GM20431 (cell line): ENCODE data around the gene SLC41A3.

Experiments used
- in situ Hi-C: fragments of 300-500 bp; cut with MseI, MboI; formaldehyde crosslinking; loops from one replicate; pipeline ENCODE4 v1.15.0; 2020; ENCODE audit warnings: low sequenced_read_pairs; ENCODE audit not compliant: unreplicated experiment

SLC41A3 gene

DNA sequence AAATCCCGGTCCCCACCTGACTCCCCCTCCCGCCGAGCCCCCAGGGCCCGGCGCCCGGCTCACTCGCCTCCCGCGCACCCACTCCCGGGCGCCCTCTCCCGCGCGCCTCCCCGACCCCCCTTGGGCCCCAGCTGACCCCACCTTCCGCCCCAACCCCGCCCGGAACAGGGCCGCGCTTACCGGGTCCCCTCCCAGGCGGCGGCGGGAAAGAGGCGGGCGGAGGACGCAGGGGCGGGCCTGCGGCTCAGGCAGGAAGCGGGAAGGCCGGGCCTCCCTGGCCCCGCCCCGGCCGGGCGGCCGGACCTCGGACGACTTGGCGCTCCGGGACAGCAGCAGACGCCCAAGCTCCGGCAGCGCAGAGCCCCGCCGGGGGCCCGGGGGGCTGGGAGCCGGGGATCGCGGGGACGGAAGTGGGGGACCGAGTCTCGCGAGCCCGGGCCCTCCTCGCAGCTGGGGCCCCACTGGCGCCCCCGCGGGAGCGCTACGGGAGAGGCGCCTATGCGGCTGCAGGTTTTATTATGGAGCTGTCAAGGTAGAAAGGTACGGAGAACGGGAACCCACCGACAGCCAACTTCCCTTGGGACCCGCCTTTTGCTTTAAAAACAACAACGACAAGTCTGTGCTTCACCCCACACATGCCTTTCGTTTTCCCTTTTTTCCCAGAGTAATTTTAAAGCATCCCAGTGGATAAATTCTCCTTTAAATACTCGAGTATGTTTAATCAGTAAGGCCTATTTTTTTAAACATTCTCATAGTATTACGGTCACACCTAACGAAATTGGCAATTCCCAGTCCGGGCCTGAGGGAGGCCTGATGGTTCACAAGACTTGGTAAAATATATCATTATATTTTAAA, at the start of gene SLC41A3:
TSS of gene SLC41A3 (minus strand) at position 212 of the 855 bp plus-strand sequence. CDS start 15,905 bp downstream, outside the sequence.
- in situ Hi-C loops, result no loop called here

GRCh38 chr3:126133606-126134005, 49.7 kb upstream of the SLC41A3 start:
- in situ Hi-C loops, result loop anchor here (10.0 kb wide), 1 partner anchor 261 kb away; the partner anchor contains the start of gene CFAP100

DNA sequence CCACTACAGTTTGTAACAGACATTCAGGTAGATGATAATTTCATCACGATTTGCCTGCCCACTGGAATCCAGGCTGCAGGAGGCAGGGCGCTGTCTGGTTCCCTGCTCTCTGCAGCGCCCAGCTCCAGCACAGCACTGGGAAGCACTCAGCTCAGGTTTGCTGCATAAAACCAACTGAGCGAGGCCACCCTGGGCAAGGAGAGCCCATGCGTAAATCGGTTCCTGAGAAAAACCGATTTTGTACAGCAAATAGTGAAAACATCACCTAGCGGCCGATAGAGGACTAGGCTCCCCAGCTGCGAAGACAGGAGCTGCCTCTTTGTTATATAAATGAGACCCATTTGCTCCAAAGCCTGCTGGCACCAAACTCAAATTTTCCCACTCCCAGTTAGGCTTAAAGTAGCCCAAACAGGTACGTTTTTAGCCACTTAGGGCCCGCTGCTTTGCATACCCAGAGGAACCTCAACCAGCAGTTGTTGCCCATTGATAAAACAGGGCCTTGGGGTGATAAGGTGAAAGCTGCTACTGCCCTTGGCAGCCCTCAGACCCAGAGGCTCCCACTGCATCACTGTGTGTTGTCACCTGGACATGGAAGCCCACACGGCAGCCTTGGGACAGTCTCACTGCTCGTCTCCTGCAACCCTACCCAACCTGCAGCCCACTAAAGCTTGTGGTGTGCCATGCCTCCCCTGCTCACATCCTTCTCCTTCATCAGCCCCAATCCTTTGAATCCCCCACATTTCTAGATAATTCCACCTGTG, 49.0 kb upstream of the SLC41A3 start:
- in situ Hi-C loops, result loop anchor here (10.0 kb wide), 1 partner anchor 262 kb away; the partner anchor contains the start of gene CFAP100

DNA sequence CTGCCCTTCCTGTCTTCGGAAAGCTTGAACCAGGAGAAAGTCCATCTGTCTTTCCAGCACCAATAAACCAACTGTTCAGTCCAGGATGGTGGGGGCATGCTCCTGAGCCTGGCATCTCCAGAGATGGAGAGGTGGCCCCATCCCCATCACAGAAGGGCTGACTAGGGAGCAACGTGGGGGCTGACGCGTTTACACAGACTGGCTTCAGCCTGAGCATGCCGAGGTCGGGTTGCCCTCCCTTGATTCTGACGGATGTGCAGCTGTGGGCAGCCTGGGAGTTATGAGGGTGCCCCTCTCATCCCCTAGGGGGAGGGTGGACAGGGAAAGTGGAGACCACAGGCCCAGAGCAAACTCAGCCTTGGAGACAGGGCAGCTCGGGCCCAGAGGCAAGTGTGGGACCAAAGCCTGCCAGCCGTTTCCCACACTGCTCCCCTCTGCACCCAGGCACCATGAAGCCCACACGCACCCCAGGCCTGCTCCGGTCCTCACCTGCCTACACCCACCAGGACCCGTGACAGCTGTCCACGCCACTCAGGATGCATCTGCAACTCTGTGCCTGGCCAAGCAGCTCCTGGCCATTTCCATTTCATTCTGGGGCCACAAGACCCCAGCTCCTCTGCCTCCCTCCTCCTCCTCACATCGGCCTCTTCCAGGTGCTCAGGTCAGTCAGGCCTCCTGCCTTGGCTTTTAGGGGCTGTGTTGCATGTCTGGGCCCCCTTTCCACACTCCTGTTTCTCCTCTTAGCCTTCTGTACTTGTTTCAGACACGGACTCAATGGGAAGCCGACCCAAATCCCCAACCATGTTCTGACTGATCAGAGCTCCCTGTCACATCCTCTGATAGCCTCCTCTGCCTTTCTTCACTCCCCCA, 48.2 kb upstream of the SLC41A3 start:
- in situ Hi-C loops, result loop anchor here (10.0 kb wide), 1 partner anchor 263 kb away; the partner anchor contains the start of gene CFAP100

DNA sequence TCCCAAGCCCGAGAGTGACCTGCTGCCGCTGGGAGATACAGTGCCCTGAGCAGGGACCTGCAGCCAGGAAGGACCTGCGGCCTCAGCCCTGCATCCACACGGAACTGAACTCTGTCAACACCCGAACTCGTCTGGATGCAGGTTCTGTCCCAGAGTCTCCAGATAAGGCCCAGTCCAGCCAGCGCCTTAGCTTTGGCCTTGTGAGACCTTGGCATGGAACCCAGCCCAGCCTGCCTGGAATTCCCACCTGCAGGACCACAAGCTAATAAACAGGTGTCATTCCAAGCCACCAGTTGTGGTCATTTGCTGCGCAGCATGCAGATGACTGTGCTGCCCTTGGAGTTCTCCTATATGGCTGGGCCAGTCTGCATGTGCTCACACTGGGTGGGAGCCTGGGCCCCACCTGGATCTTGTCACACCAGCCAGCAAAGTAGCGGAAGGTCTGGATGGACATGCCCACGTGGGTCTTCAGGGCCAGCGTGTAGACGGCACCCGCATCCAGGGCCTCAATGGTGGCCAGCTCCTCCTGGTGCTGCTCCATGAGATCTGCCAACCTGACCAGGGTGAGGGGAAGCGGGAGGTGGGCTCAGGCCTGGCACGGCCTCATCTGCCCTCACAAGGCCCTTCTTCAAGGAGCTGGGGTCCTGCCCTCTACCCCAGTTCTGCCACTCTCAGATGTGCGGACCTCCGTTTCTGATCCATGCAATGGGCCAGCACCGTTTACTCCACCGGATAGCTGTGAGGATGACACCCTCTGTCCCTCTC, 47.2 kb upstream of the SLC41A3 start:
- in situ Hi-C loops, result loop anchor here (10.0 kb wide), 1 partner anchor 264 kb away; the partner anchor contains the start of gene CFAP100

DNA sequence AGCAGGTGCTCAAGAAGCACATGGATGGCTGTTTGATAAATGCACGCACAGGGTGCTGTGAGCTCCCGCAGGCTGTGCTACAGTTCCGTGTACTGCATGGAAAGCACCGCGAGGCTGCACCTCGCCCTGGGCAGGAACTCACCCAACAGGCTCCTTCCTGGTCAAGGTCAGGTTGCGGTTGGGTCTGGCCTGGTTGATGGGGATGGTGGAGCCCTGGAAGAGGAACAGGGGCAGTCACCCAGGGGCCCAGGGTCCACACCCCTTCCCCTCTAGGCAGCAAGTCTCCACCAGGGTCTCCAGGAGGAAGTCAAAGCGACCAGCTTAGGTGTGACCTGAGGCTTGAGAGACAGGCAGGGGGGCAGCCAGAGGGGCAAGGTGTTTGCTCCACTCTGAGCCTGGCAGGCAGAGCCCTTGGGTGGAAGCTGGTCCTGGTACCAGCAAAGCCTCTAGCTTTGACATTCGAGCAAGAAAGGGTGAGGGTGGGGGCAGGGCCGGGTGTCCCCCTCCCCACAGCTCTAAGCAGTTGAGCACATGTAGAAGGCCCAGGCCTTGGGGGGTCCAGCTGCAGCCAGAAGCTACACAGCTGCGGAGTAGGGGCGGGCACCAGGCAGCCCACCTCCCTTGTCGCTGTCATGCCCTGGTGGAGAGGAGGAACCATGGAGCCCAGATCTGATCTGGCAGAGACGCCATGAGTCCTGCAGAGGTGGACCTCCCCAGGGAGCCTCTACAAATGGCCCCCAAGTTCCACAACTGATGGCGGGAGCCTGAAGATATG, 46.3 kb upstream of the SLC41A3 start:
- in situ Hi-C loops, result loop anchor here (10.0 kb wide), 1 partner anchor 265 kb away; the partner anchor contains the start of gene CFAP100

- in situ Hi-C loops, result no loop called here
These were observed 45.5 kb upstream of the SLC41A3 start for GRCh38 chr3:126129398-126129891.

DNA sequence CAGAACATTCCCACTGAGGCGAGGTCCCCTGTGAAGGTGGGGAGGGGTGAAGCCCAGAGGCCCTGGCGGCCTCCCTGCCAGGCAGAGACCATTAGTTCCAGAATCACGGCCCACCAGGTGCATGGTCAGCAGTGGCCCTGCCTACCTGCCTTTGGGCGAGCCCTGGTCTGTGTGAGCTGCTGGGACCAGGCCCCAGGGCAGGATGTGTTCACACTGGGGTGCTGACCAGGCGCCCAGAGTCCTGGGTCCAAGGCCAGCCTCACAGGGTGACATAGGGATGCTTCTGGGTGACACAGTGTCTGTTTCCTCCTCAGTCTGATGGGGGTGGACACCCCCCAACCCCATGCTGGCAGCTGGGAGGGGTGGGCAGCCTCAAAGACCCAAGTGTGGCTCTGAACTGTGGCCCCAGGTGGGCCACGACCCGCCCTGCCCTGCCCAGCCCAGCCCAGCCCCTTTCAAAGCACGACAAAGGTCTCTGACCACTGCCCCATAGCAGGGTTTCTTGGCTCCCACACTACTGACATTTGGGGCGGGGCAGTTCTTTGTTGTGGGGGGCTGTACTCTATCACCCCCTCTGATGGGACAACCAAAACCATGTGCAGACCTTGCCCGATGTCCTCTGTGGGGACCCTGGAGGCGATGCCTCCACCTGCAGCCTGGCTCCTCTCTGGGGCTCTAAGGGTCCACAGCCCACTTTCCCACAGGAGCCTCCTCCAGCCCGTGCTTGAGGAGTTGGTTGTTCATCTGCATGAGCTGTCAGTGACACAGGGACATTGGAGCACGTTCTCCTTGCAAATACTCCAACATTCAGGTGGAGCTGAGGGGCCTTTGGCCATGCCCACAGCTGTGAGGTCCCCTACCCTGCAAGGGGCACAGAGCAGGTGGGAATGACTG, 44.8 kb upstream of the SLC41A3 start:
- in situ Hi-C loops, result no loop called here

- in situ Hi-C loops, result no loop called here
These were observed 44.0 kb upstream of the SLC41A3 start for GRCh38 chr3:126127904-126128303.

- in situ Hi-C loops, result no loop called here
These were observed 43.5 kb upstream of the SLC41A3 start for GRCh38 chr3:126127452-126127851.

DNA sequence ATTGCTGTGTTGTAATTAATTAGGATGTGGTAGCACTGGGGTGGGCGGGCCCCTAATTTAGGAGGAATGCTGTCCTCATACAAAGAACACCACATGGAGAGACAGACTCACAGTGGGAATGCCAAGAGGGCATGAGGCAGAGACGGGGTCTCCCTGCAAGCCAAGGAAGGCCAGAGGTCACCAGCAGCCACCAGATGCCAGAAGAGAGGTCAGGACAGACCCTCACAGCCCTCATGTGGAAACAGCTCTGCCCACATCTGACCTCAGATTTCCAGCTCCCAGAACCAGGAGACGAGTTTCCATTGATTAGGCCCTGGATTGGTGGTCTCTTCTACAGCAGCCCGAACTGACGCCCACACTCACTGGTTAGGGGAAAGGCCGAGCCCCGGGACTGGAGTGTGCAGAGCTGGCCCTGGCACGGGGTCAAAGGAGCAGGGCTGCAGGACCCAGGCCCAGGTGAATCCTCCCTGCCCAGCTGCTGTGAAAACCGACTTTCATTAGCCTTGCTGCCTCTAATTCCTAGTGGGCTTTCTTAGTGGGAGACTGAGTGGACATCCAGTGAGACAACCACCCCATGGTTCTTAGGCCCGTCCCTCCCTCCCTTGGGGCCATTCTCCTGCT, 43.0 kb upstream of the SLC41A3 start:
- in situ Hi-C loops, result no loop called here

- in situ Hi-C loops, result no loop called here
These were observed 42.4 kb upstream of the SLC41A3 start for GRCh38 chr3:126126286-126126685.

- in situ Hi-C loops, result no loop called here
These were observed 41.9 kb upstream of the SLC41A3 start for GRCh38 chr3:126125781-126126251.

DNA sequence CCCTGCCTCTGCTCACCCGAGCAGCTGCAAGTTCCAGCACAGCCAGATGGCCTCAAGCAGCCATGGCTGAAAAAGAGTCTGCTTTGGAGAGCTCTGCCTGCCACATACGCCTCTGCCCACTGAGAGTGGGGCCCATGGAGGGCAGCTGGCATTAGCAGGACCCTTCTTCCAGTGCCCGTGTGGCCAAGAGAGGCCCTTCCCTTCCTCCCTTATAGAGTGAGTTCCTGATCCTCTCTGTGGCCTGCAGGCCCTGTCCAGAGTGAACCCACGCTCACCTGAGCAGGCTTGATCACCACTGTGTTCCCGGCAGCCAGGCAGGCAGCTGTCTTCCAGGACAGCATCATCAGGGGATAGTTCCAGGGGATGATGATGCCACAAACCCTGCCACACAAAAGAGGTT, 41.4 kb upstream of the SLC41A3 start:
- in situ Hi-C loops, result no loop called here

DNA sequence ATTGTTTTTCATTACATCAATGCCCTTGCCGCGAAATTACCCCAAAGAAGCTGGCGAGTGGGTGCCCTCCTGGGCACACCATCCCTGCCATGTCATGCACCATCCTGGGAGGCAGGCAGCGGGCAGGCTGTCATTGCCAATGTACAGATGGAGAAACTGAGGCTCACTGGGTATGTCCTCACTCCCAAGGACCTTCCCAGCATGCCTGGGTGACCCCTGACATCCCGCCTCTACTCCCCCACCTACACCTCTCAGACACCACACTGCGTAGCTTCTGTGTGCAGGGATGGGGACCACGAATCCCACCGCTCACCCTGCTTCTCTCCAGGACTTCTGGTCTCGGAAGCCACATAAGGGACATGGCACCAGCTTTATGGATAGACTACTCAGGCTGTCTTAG, 41.0 kb upstream of the SLC41A3 start:
- in situ Hi-C loops, result no loop called here

GRCh38 chr3:126124148-126124868, 40.4 kb upstream of the SLC41A3 start:
- in situ Hi-C loops, result no loop called here
